ENCODE data around the gene E4F1. TPM values are rescaled to one million over a fixed set of nuclear protein-coding genes. Genes with fewer than 3 reads are reported as not detected.

Gene E4F1
- total RNA-seq, 1 experiment from 2014 or later: 34.4 TPM

DNA sequence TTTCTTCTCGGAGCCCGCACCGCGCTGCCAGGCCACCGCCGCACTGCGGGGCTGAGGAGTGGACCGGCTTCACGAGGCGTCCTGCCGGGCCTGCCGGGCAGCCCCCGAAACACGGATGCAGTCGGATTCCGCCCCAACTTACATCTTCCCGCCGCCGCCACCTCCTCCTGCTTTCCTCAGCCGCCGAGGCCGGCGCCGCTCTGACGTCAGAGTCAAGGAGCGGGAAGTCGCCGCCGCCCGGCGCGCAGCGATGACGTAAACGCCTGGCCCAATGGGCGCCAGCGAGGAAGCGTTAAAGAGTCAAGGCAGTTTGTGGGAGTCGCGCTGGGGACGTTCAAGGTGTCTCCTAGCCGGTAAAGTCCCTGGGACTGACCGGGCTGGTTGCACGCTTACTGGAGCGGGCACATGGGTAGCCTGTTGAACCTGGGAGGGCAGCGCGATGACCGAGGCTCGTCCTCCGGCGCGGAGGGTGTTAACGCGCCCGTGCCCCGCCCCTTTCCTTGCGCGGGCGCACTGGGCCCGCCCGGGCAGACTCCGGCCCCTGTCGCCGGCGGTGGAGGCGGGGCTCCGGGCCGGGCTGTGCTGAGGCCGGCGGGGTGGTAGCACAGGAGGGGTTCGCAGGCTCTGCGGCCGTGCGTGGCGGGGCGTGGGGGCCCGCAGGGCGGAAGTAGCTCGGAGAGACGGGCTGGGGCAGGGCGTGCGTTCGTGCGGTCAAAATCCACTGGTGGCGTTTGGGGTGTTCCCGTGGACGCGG lies 44.7 kb downstream of the E4F1 start, which contains the start of gene RNPS1:
Gene RNPS1, minus strand, starts transcription at position 214 of the 754 bp plus-strand sequence. CDS start 3,483 bp downstream, outside the sequence.
- CTCF ChIA-PET: interaction anchor here (0.8 to 1.4 kb wide), 4 partner anchors 10 to 233 kb away, joined by 3 to 7 read pairs (median 4); partner anchors contain the start of gene ECI1
- H3K9me3 Mint-ChIP-seq: no peaks in the 10 kb centered on the region
- peak within 1 kb of the TSS; percentile 90 for H3K4me3 Mint-ChIP-seq
- POLR2A ChIA-PET: interaction anchor here (1.0 to 1.8 kb wide), 2 partner anchors 16 kb away, joined by 3 to 7 read pairs; partner anchors contain the start of gene ECI1
- DNase-seq (ENCODE audit: low spot score) (peak; percentile 94), ATAC-seq (peak; percentile 91)
- peaks cover 34% of the 10 kb centered on the region for H3K36me3 Mint-ChIP-seq
- H3K27ac Mint-ChIP-seq: peak within 1 kb of the TSS; percentile 99
- H3K27me3 Mint-ChIP-seq (ENCODE audit: low read depth): no peaks in the 10 kb centered on the region
- peaks cover 31% of the 10 kb centered on the region for H3K4me1 Mint-ChIP-seq
- TF ChIP-seq, protein P1, sequence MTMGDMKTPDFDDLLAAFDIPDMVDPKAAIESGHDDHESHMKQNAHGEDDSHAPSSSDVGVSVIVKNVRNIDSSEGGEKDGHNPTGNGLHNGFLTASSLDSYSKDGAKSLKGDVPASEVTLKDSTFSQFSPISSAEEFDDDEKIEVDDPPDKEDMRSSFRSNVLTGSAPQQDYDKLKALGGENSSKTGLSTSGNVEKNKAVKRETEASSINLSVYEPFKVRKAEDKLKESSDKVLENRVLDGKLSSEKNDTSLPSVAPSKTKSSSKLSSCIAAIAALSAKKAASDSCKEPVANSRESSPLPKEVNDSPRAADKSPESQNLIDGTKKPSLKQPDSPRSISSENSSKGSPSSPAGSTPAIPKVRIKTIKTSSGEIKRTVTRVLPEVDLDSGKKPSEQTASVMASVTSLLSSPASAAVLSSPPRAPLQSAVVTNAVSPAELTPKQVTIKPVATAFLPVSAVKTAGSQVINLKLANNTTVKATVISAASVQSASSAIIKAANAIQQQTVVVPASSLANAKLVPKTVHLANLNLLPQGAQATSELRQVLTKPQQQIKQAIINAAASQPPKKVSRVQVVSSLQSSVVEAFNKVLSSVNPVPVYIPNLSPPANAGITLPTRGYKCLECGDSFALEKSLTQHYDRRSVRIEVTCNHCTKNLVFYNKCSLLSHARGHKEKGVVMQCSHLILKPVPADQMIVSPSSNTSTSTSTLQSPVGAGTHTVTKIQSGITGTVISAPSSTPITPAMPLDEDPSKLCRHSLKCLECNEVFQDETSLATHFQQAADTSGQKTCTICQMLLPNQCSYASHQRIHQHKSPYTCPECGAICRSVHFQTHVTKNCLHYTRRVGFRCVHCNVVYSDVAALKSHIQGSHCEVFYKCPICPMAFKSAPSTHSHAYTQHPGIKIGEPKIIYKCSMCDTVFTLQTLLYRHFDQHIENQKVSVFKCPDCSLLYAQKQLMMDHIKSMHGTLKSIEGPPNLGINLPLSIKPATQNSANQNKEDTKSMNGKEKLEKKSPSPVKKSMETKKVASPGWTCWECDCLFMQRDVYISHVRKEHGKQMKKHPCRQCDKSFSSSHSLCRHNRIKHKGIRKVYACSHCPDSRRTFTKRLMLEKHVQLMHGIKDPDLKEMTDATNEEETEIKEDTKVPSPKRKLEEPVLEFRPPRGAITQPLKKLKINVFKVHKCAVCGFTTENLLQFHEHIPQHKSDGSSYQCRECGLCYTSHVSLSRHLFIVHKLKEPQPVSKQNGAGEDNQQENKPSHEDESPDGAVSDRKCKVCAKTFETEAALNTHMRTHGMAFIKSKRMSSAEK (CRISPR knock-in tag; IDR thresholded peaks at IDR 0.05; ENCODE audit: borderline replicate concordance): peak; percentile 66; the same call in 1 of the 2 replicates
- peak; percentile 93 for TF ChIP-seq MYBL2 (CRISPR knock-in tag; IDR thresholded peaks at IDR 0.05)
- TF ChIP-seq, protein P2, sequence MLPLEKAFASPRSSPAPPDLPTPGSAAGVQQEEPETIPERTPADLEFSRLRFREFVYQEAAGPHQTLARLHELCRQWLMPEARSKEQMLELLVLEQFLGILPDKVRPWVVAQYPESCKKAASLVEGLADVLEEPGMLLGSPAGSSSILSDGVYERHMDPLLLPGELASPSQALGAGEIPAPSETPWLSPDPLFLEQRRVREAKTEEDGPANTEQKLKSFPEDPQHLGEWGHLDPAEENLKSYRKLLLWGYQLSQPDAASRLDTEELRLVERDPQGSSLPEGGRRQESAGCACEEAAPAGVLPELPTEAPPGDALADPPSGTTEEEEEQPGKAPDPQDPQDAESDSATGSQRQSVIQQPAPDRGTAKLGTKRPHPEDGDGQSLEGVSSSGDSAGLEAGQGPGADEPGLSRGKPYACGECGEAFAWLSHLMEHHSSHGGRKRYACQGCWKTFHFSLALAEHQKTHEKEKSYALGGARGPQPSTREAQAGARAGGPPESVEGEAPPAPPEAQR (CRISPR knock-in tag; IDR thresholded peaks at IDR 0.05): no peak
- TF ChIP-seq, protein P3, sequence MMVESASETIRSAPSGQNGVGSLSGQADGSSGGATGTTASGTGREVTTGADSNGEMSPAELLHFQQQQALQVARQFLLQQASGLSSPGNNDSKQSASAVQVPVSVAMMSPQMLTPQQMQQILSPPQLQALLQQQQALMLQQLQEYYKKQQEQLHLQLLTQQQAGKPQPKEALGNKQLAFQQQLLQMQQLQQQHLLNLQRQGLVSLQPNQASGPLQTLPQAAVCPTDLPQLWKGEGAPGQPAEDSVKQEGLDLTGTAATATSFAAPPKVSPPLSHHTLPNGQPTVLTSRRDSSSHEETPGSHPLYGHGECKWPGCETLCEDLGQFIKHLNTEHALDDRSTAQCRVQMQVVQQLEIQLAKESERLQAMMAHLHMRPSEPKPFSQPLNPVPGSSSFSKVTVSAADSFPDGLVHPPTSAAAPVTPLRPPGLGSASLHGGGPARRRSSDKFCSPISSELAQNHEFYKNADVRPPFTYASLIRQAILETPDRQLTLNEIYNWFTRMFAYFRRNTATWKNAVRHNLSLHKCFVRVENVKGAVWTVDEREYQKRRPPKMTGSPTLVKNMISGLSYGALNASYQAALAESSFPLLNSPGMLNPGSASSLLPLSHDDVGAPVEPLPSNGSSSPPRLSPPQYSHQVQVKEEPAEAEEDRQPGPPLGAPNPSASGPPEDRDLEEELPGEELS (CRISPR knock-in tag; IDR thresholded peaks at IDR 0.05): peak; percentile 51; the same call in 1 of the 2 replicates
- TF ChIP-seq OVOL2 (CRISPR knock-in tag; IDR thresholded peaks at IDR 0.05; ENCODE audit: borderline replicate concordance): peak; percentile 79; the same call in 1 of the 2 replicates
- TF ChIP-seq, protein P4, sequence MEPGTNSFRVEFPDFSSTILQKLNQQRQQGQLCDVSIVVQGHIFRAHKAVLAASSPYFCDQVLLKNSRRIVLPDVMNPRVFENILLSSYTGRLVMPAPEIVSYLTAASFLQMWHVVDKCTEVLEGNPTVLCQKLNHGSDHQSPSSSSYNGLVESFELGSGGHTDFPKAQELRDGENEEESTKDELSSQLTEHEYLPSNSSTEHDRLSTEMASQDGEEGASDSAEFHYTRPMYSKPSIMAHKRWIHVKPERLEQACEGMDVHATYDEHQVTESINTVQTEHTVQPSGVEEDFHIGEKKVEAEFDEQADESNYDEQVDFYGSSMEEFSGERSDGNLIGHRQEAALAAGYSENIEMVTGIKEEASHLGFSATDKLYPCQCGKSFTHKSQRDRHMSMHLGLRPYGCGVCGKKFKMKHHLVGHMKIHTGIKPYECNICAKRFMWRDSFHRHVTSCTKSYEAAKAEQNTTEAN (CRISPR knock-in tag; IDR thresholded peaks at IDR 0.05): peak; percentile 81
- TF ChIP-seq, protein P5, sequence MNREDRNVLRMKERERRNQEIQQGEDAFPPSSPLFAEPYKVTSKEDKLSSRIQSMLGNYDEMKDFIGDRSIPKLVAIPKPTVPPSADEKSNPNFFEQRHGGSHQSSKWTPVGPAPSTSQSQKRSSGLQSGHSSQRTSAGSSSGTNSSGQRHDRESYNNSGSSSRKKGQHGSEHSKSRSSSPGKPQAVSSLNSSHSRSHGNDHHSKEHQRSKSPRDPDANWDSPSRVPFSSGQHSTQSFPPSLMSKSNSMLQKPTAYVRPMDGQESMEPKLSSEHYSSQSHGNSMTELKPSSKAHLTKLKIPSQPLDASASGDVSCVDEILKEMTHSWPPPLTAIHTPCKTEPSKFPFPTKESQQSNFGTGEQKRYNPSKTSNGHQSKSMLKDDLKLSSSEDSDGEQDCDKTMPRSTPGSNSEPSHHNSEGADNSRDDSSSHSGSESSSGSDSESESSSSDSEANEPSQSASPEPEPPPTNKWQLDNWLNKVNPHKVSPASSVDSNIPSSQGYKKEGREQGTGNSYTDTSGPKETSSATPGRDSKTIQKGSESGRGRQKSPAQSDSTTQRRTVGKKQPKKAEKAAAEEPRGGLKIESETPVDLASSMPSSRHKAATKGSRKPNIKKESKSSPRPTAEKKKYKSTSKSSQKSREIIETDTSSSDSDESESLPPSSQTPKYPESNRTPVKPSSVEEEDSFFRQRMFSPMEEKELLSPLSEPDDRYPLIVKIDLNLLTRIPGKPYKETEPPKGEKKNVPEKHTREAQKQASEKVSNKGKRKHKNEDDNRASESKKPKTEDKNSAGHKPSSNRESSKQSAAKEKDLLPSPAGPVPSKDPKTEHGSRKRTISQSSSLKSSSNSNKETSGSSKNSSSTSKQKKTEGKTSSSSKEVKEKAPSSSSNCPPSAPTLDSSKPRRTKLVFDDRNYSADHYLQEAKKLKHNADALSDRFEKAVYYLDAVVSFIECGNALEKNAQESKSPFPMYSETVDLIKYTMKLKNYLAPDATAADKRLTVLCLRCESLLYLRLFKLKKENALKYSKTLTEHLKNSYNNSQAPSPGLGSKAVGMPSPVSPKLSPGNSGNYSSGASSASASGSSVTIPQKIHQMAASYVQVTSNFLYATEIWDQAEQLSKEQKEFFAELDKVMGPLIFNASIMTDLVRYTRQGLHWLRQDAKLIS (CRISPR knock-in tag; IDR thresholded peaks at IDR 0.05; ENCODE audit: borderline replicate concordance): 0 out of 2 replicates have a peak, but pooled peaks have one; percentile 36
- TF ChIP-seq TEAD1 (CRISPR knock-in tag; IDR thresholded peaks at IDR 0.05): peak; percentile 87
- no peak for TF ChIP-seq NR1H2 (CRISPR knock-in tag; IDR thresholded peaks at IDR 0.05)
- peak; percentile 92 for TF ChIP-seq ZBTB21 (CRISPR knock-in tag; IDR thresholded peaks at IDR 0.05; ENCODE audit: borderline replicate concordance)
- peak; percentile 31; the same call in 1 of the 2 replicates for TF ChIP-seq RELA (CRISPR knock-in tag; IDR thresholded peaks at IDR 0.05; ENCODE audit: borderline replicate concordance)
- TF ChIP-seq GABPB1 (CRISPR knock-in tag; IDR thresholded peaks at IDR 0.05): peak; percentile 84
- peak; percentile 76; the same call in 1 of the 2 replicates for TF ChIP-seq FOXK1 (CRISPR knock-in tag; IDR thresholded peaks at IDR 0.05)
- TF ChIP-seq, protein P6, sequence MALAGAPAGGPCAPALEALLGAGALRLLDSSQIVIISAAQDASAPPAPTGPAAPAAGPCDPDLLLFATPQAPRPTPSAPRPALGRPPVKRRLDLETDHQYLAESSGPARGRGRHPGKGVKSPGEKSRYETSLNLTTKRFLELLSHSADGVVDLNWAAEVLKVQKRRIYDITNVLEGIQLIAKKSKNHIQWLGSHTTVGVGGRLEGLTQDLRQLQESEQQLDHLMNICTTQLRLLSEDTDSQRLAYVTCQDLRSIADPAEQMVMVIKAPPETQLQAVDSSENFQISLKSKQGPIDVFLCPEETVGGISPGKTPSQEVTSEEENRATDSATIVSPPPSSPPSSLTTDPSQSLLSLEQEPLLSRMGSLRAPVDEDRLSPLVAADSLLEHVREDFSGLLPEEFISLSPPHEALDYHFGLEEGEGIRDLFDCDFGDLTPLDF (CRISPR knock-in tag; IDR thresholded peaks at IDR 0.05): peak; percentile 90
- TF ChIP-seq, protein P7, sequence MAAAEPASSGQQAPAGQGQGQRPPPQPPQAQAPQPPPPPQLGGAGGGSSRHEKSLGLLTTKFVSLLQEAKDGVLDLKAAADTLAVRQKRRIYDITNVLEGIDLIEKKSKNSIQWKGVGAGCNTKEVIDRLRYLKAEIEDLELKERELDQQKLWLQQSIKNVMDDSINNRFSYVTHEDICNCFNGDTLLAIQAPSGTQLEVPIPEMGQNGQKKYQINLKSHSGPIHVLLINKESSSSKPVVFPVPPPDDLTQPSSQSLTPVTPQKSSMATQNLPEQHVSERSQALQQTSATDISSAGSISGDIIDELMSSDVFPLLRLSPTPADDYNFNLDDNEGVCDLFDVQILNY (CRISPR knock-in tag; IDR thresholded peaks at IDR 0.05): peak; percentile 96; the same call in 1 of the 2 replicates
- TF ChIP-seq ZNF317 (CRISPR knock-in tag; IDR thresholded peaks at IDR 0.05; ENCODE audit: borderline replicate concordance, low read depth): no peak
- peak; percentile 100 for TF ChIP-seq CREM (CRISPR knock-in tag; IDR thresholded peaks at IDR 0.05)
- TF ChIP-seq SOX15 (CRISPR knock-in tag; IDR thresholded peaks at IDR 0.05): 0 out of 2 replicates have a peak, but pooled peaks have one; percentile 45
- no peak for TF ChIP-seq IRF2 (CRISPR knock-in tag; IDR thresholded peaks at IDR 0.05; ENCODE audit: borderline replicate concordance, low read depth)
- TF ChIP-seq ESRRA (CRISPR knock-in tag; IDR thresholded peaks at IDR 0.05; ENCODE audit: borderline replicate concordance): 0 out of 2 replicates have a peak, but pooled peaks have one; percentile 51
- TF ChIP-seq CREB1 (CRISPR knock-in tag; IDR thresholded peaks at IDR 0.05): peak; percentile 98
